T-helper 1 cell treated with Interleukin-12 subunit alpha and Interleukin-12 subunit beta and Interleukin-4 antibody, amounts not matched to agents 30 μg/mL and 1 μg/mL, for 36 hours (primary cell): ENCODE results near the gene PGBD4.

Source experiments
- H3K27ac Mint-ChIP-seq: one replicate; pipeline ENCODE4 v1.8.0; 2021; ENCODE audit warnings: mild to moderate bottlenecking, mixed read lengths
- H3K27me3 Mint-ChIP-seq: one replicate; pipeline ENCODE4 v1.8.0; 2021; ENCODE audit warnings: low read depth, mixed read lengths
- H3K36me3 Mint-ChIP-seq: one replicate; pipeline ENCODE4 v1.8.0; 2021; ENCODE audit warnings: low read depth, mixed read lengths
- H3K4me1 Mint-ChIP-seq: one replicate; pipeline ENCODE4 v1.8.0; 2021; ENCODE audit warnings: low read depth, mixed read lengths
- H3K4me3 Mint-ChIP-seq: one replicate; pipeline ENCODE4 v1.8.0; 2021; ENCODE audit warnings: mild to moderate bottlenecking, moderate library complexity, mixed read lengths
- H3K9me3 Mint-ChIP-seq: one replicate; pipeline ENCODE4 v1.8.0; 2021; ENCODE audit warnings: mixed read lengths

The PGBD4 gene

DNA sequence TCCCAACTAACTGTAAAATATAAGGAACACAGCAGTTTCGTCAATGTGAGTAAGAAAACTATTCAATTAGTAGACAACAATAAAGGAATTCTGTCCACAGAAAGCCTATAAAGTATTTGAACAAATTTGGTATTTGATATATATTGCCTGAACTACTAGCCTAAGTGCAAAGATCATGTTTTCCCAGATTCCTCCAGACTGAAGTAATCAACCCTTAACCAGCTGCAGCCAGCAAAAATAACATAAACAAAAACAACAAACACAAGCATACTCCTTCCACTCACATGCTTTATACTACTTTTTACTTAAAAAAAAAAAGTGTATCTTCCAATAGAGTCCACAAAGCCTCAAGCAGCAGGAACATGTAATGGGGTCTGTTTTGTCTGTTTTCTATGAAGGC, 24.1 kb downstream of the PGBD4 start:
- peaks cover 5% of the 10 kb centered on the region for H3K27me3 Mint-ChIP-seq
- no peak overlapping the region for H3K4me3 Mint-ChIP-seq
- no peak overlapping the region for H3K27ac Mint-ChIP-seq
- no peaks in the 10 kb centered on the region for H3K4me1 Mint-ChIP-seq
- no peaks in the 10 kb centered on the region for H3K9me3 Mint-ChIP-seq
- no peaks in the 10 kb centered on the region for H3K36me3 Mint-ChIP-seq

DNA sequence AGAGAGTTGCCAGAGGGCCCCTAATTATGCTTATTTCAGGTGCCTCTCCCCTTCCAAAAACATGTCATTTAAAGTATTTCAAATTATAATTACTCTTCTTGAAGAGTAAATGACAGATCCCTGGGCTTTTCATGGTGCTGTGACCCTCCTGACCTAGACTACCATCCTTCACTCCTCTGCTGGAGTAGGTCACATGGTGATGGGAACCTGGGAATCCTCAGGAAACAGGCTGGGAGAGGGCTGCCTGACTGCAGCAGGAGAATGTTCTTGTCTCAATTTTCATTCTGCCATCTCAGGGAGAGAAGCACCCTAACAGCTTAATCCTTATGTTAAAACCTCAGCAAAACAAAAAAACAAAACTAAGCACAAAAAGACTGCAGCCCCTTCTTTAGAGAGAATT, 24.6 kb downstream of the PGBD4 start:
- no peaks in the 10 kb centered on the region for H3K9me3 Mint-ChIP-seq
- H3K27ac Mint-ChIP-seq, result no peak overlapping the region
- no peaks in the 10 kb centered on the region for H3K4me1 Mint-ChIP-seq
- peaks cover 5% of the 10 kb centered on the region for H3K27me3 Mint-ChIP-seq
- H3K36me3 Mint-ChIP-seq, result no peaks in the 10 kb centered on the region
- no peak overlapping the region for H3K4me3 Mint-ChIP-seq

DNA sequence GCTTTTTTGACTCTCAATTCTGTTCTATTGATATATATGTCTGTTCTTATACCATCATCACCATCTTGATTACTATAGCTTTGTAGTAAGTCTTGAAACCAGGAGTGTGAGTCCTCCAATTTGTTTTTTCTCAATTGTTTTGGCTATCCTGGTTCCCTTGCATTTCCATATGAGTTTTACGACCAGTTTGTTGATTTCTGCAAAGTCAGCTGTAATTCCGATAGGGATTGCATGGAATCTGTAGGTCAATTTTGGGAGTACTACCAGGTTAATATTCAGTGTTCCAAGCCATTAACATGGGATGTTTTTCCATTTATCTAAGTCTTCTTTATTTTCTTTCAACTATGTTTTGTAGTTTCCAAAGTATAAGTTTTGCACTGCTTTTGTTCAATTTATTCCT, 27.0 kb downstream of the PGBD4 start:
- no peaks in the 10 kb centered on the region for H3K36me3 Mint-ChIP-seq
- no peak overlapping the region for H3K4me3 Mint-ChIP-seq
- no peak overlapping the region for H3K27ac Mint-ChIP-seq
- no peaks in the 10 kb centered on the region for H3K4me1 Mint-ChIP-seq
- no peaks in the 10 kb centered on the region for H3K9me3 Mint-ChIP-seq
- H3K27me3 Mint-ChIP-seq, result peaks cover 5% of the 10 kb centered on the region

DNA sequence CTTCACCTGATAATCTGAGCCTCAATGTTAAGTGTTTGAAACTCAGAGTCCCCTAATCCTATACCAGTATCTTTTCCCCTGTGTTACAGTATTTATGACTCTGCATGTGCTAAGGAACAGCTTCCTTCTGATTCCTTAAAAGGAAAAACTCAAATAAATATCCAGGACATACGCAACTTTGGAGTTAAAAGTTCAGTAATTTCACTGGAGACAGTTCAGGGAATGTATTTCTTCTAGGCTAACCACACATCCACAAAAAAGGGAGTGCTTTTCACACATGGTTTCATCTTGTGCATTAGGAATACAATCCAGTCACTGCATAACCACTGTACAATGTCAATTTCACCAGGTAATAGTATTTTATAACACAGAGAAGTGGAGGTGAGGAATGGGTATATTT, 31.0 kb downstream of the PGBD4 start:
- H3K36me3 Mint-ChIP-seq, result peaks cover 2% of the 10 kb centered on the region
- no peaks in the 10 kb centered on the region for H3K9me3 Mint-ChIP-seq
- H3K27me3 Mint-ChIP-seq, result no peaks in the 10 kb centered on the region
- H3K4me1 Mint-ChIP-seq, result no peaks in the 10 kb centered on the region
- H3K27ac Mint-ChIP-seq, result no peak overlapping the region
- no peak overlapping the region for H3K4me3 Mint-ChIP-seq

DNA sequence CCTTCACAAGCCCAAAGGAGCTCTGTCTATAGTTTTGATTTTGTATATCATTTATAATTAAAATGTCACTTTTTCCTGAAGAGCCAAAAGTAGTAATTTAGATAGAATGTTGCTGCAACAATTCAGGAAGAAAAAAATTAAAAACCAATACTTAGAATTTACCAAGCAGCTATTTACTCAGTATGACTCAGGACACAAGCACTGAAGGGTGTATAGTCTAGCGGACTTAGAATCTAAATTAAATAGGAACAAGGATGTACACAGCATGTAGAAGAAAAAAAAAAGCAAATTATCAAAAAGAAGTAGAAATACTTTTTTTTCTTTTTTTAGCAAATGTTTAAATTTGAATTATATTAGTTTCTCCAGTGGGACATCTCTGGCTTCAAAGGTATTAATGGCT, 31.6 kb downstream of the PGBD4 start:
- H3K4me1 Mint-ChIP-seq, result no peaks in the 10 kb centered on the region
- H3K27me3 Mint-ChIP-seq, result no peaks in the 10 kb centered on the region
- H3K27ac Mint-ChIP-seq, result no peak overlapping the region
- H3K9me3 Mint-ChIP-seq, result no peaks in the 10 kb centered on the region
- no peak overlapping the region for H3K4me3 Mint-ChIP-seq
- peaks cover 2% of the 10 kb centered on the region for H3K36me3 Mint-ChIP-seq

DNA sequence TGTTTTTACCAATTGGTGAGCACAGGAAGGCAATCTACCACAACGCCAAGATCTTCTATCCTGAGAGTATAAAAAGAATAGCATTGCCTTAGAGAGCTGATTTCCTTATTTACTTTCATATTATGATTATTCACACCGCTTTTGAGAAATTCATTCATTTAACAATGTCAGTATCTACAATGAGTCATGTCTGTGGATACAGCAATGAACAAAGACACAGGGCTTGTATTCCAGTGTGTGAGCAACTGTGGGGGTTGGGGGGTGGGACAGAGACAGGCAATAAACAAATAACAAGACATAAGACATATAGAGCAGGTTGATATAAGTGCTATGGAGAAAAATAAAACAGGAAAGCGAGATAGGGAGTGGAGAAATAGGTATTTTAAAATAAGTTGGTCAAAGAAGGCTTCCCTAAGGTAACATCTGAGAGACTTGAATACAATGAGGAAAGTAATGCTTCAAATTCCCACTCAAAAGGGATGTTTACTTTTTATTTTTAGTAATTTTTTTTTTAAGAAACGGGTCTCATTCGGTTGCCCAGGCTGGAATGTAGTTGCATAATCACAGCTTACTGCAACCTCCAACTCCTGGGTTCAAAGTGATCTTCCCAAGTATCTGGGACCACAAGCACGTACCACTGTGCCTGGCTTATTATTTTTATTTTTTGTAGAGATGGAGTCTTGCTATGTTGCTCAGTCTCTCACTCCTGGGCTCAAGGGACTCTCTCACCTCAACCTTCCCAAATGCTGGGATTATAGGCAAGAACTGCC, 45.7 kb downstream of the PGBD4 start:
- Mint-ChIP-seq H3K4me3 (no peak overlapping the region), H3K4me1 (no peaks in the 10 kb centered on the region), H3K36me3 (peaks cover 31% of the 10 kb centered on the region), H3K9me3 (no peaks in the 10 kb centered on the region), H3K27ac (no peak overlapping the region), H3K27me3 (no peaks in the 10 kb centered on the region)

DNA sequence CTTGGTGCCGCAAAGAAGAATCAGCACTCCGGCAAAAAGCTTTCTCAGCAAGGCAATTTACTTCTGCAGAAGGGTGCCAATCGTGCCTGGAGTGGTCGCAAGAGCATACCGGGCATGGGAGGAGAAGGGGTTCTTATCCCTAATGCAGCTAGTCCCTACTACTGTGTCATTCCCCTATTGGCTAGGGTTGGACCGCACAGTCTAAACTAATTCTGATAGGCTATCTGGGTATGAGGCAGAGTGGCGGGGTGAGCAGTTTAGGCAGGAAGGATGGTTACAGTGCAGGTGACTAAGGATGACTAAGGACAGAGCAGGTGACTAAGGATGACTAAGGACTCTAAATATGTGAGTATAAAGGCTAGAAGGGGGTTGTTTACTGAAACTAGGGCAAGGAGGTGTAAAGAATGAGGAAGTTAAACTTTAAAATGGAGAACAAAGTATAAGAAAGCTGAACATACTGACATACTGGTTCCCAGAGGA, 52.9 kb downstream of the PGBD4 start:
- peaks cover 65% of the 10 kb centered on the region for H3K36me3 Mint-ChIP-seq
- H3K4me1 Mint-ChIP-seq, result no peaks in the 10 kb centered on the region
- no peak overlapping the region for H3K4me3 Mint-ChIP-seq
- peaks cover 34% of the 10 kb centered on the region for H3K9me3 Mint-ChIP-seq
- H3K27ac Mint-ChIP-seq, result no peak overlapping the region
- H3K27me3 Mint-ChIP-seq, result no peaks in the 10 kb centered on the region

DNA sequence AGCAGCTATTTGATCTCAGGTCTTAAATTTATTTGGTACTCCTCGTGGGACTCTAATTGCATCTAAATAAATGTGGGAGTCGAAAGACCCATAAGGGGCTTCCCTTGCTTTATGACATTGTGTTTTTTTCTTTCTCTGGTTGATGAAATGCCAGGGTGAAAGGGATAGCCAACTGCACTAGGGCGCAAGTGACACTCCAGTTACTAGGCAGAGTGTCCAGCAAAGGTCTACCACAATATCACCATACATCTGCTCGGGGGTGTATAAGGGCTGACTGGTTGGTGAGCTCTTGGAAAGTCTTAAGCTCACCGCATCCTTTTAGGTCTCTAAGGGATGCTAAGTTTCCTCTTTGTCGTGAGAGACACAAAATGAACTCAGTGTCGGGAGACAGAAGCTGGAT, 54.0 kb downstream of the PGBD4 start:
- Mint-ChIP-seq H3K4me1 (no peaks in the 10 kb centered on the region), H3K9me3 (peaks cover 42% of the 10 kb centered on the region), H3K36me3 (peaks cover 64% of the 10 kb centered on the region), H3K4me3 (no peak overlapping the region), H3K27me3 (no peaks in the 10 kb centered on the region), H3K27ac (no peak overlapping the region)
